ENCODE measurements around the gene GFER. TPM values are rescaled to one million over a fixed set of nuclear protein-coding genes. Genes with fewer than 3 reads are reported as not detected.

The GFER gene
- total RNA-seq, 4 donors from 2014 or later: 13.4 to 20.2 (median 18.1) TPM

DNA sequence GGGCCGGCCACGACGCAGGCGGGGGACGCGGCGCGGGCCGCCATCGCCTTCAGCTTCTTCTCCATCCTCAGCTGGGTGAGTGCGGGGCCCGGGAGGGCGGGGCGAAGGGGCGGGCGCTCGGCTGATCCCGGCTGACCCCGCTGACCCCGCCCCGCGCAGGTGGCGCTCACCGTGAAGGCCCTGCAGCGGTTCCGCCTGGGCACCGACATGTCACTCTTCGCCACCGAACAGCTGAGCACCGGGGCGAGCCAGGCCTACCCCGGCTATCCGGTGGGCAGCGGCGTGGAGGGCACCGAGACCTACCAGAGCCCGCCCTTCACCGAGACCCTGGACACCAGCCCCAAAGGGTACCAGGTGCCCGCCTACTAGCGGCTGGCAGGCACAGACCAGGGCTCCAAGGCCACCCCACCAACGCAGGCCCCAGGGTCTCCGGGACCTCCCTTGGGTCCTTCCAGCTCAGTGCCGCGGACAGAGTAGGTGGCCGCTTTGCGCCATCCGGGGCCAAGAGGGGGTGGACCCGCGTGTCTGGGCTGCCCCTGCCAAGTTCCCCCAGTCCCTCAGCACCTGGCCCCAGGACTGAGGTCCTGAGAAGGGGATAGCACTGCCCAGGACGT is 8.8 kb downstream of the GFER start:
- no peak for DNase-seq (ENCODE audit: low spot score in 2 of 2)
- peak overlapping the region in 2 of 4 donors; percentile 38 to 44 for H3K4me3 ChIP-seq

DNA sequence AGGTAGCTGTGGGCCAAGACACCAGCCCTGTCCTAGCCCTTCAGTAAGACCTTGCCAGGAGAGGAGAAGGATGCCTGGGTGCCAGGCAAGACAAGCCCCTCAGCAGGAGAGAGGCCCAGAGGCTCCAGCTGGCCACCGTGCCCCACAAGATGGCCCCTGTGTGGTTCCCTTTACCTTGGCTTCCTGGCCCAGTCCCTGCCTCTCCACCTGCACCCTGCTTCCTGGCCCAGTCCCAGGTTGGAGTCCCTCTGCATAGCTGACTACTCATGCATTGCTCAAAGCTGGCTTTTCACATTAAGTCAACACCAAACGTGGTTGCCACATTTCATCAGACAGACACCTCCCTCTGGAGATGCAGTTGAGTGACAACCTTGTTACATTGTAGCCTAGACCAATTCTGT is 9.7 kb downstream of the GFER start:
- no peak for DNase-seq (ENCODE audit: low spot score in 2 of 2)
- peaks cover 0 to 29% (median 3%) of the 10 kb centered on the region in 3 donors for H3K36me3 ChIP-seq
- WGBS, 2 donors: 57 to 63% methylated on average over 2 of the region's 2 CpGs
- H3K9me3 ChIP-seq: no peaks in the 10 kb centered on the region
- no peak overlapping the region for H3K27ac ChIP-seq
- peaks cover 0 to 36% (median 16%) of the 10 kb centered on the region in 4 donors for H3K4me1 ChIP-seq
- H3K27me3 ChIP-seq: peaks cover 0 to 45% of the 10 kb centered on the region in 2 donors
- TF ChIP-seq, protein P1, sequence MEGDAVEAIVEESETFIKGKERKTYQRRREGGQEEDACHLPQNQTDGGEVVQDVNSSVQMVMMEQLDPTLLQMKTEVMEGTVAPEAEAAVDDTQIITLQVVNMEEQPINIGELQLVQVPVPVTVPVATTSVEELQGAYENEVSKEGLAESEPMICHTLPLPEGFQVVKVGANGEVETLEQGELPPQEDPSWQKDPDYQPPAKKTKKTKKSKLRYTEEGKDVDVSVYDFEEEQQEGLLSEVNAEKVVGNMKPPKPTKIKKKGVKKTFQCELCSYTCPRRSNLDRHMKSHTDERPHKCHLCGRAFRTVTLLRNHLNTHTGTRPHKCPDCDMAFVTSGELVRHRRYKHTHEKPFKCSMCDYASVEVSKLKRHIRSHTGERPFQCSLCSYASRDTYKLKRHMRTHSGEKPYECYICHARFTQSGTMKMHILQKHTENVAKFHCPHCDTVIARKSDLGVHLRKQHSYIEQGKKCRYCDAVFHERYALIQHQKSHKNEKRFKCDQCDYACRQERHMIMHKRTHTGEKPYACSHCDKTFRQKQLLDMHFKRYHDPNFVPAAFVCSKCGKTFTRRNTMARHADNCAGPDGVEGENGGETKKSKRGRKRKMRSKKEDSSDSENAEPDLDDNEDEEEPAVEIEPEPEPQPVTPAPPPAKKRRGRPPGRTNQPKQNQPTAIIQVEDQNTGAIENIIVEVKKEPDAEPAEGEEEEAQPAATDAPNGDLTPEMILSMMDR (IDR thresholded peaks at IDR 0.05): no peak
- TF ChIP-seq POLR2A (IDR thresholded peaks at IDR 0.05) (no peak), EP300 (IDR thresholded peaks at IDR 0.05) (no peak)
- no peak overlapping the region for H3K4me3 ChIP-seq

More for the DNA sequence above, 8.8 kb downstream of the GFER start:
- Histone ChIP-seq H3K9me3 (no peaks in the 10 kb centered on the region), H3K36me3 (peaks cover 0 to 20% (median 0%) of the 10 kb centered on the region in 3 donors), H3K27ac (no peak overlapping the region), H3K4me1 (peaks cover 0 to 36% (median 16%) of the 10 kb centered on the region in 4 donors), H3K27me3 (peaks cover 0 to 47% of the 10 kb centered on the region in 2 donors)
- WGBS, 2 donors: 44 to 45% methylated on average over 14 to 27 of the region's 50 CpGs
- TF ChIP-seq POLR2A (IDR thresholded peaks at IDR 0.05): no peak
- TF ChIP-seq EP300 (IDR thresholded peaks at IDR 0.05): no peak

DNA sequence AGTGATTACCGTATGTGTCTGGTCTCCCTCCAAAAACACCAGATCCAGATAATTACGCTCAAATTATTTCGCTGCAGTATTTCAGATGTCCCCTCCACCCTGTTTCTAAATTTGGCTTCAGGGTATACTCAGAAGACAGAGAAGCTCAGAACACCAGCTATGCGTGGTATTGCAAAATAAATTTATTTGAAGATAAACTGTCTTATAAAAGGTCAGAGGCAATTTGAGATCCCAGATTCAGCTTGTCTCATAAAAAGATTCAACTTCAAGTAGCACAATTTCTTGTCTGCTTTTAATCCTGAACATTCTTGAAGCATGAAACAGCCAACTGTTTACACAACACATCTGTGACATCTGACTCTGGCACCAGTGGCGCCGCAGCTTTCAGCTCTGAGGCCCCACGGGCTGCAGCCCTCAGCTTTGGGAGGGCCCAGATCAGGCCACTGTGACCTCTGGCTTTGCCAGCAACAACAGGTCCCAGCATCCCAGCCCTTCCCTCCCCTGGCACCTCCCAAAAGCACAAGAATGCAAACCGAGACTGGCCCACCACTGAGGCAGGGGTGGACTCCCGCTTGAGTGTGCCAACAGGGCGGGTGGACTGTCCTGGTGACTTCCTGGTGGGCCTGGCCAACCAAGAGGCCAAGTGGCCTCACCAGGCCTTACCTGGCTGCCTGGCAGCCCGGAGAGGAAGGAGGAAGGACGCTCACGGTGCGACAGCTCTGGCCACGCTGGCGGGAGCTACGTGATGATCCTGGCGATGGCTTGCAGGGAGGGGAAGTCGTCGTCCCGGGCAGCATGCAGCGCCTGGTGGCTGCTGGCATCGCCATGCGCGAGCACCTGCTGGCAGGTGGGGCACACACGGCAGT is 13.7 kb downstream of the GFER start:
- H3K36me3 ChIP-seq: peaks cover 20 to 69% (median 21%) of the 10 kb centered on the region in 3 donors
- TF ChIP-seq POLR2A (IDR thresholded peaks at IDR 0.05) (no peak), EP300 (IDR thresholded peaks at IDR 0.05) (no peak)
- TF ChIP-seq, protein P1 (IDR thresholded peaks at IDR 0.05): no peak

DNA sequence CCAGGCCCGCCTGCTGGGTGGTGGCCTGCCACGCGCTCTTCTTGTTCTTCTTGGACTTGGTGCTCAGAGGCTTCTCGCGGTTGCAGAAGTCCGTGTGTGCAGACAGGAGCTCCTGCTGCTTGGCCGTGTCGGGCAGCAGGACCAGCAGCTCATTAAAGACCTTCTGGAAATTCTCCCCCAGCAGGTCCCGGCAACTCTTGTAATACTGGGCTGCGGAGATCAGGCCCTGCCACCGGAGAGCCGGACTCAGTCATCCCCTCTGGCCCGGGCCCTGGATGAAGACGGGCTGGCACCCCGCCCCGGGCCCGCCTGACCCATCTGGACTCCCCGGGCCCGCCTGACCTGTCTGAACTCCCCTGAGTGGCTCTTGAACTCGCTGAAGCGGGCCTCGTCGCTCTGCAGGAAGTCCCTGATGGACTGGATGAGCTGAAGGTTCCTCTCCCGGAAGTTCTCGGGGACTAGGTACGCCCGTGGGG is 14.4 kb downstream of the GFER start:
- Histone ChIP-seq H3K27me3 (peaks cover 0 to 2% of the 10 kb centered on the region in 2 donors), H3K4me1 (peaks cover 0 to 5% (median 0%) of the 10 kb centered on the region in 4 donors), H3K36me3 (peaks cover 20 to 76% (median 23%) of the 10 kb centered on the region in 3 donors), H3K4me3 (no peak overlapping the region), H3K9me3 (no peaks in the 10 kb centered on the region), H3K27ac (peak overlapping the region in 1 of 4 donors; percentile 35)
- WGBS, 2 donors: 93 to 95% methylated on average over 21 to 22 of the region's 27 CpGs
- no peak for DNase-seq (ENCODE audit: low spot score in 2 of 2)
- no peak for TF ChIP-seq EP300 (IDR thresholded peaks at IDR 0.05)
- TF ChIP-seq POLR2A (IDR thresholded peaks at IDR 0.05): no peak
- TF ChIP-seq, protein P1 (IDR thresholded peaks at IDR 0.05): no peak

More for the DNA sequence above, 13.7 kb downstream of the GFER start:
- Histone ChIP-seq H3K4me3 (no peak overlapping the region), H3K27me3 (peaks cover 0 to 9% of the 10 kb centered on the region in 2 donors), H3K4me1 (peaks cover 0 to 3% (median under 1%) of the 10 kb centered on the region in 4 donors), H3K27ac (peak overlapping the region in 1 of 4 donors; percentile 35), H3K9me3 (no peaks in the 10 kb centered on the region)
- WGBS, 2 donors: 75 to 86% methylated on average over 13 to 25 of the region's 26 CpGs
- DNase-seq (ENCODE audit: low spot score in 2 of 2): no peak

DNA sequence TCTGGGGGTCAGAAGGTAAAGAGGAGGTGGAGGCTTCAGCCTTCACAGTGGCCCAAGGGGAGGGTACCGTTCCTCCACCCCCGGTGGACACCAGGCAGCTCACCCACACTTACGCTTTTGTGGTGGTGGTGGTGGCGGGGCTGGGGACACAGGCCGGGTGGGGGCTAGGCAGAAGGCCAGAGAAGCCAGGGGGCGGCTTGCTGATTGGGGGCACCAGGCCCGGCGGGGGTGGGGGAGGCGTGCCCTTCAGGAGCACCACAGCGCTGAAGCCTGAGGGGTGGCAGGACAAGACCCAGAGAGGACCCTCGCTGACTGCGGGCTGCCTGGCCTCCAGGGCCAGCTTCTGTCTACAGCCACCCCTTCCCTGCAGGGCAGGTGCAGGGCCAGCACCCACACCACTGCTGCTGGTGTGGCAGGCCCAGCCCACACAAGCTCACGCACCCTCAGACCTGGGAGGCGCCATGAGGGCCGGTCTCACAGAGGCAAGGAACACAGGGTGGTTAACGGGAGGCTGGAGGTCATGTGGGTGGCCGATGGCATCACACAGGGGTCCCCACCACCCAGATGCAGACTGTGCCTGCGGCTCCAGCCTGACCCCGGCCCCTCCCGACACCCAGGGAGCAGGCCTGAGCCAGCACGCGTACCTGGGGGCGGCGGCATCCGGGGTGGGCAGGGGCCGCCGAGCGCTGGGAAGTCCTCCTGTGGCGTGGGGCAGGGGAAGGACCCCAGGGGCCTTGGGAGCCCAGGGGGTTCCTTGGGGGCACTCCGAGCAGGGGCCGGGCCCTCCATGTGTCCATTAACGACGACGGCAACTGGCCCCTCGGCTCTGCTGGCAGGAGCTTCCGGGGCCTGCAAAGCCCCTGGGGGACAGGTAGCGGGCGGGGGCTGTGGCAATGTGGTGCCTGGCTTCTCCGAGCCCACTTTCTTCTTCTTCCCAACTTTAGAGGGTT is 15.1 kb downstream of the GFER start:
- TF ChIP-seq POLR2A (IDR thresholded peaks at IDR 0.05) (no peak), EP300 (IDR thresholded peaks at IDR 0.05) (no peak)
- TF ChIP-seq, protein P1 (IDR thresholded peaks at IDR 0.05): no peak
- H3K27ac ChIP-seq: no peak overlapping the region
- DNase-seq (ENCODE audit: low spot score in 2 of 2): no peak
- no peaks in the 10 kb centered on the region for H3K9me3 ChIP-seq
- H3K36me3 ChIP-seq: peaks cover 20 to 78% (median 23%) of the 10 kb centered on the region in 3 donors
- no peak overlapping the region for H3K4me3 ChIP-seq
- H3K4me1 ChIP-seq: peaks cover 0 to 12% (median 6%) of the 10 kb centered on the region in 4 donors
- WGBS, 2 donors: 83 to 92% methylated on average over 25 to 27 of the region's 39 CpGs
- H3K27me3 ChIP-seq: no peaks in the 10 kb centered on the region

All from tibial nerve (tissue), 4 donors.